Activated T-cell treated with anti-CD3 and anti-CD28 coated beads, Interleukin-2, amount 50 U/mL, for 72 hours (primary cell): ENCODE results near the gene CFAP251. TPM values are rescaled to one million over a fixed set of nuclear protein-coding genes. Genes with fewer than 3 reads are reported as not detected.

Experiments
- ATAC-seq, 2 donors: fragments of 150-1000 bp; cut with Tn5 transposase; replicated peaks in 1 of 2; 2 replicates each; pipeline ENCODE4 v1.10.0; 2021; ENCODE audit warnings: moderate library complexity in 2 of 2, mild to moderate bottlenecking in 1 of 2
- DNase-seq, 2 donors: peaks; one replicate each; pipeline ENCODE4 v3.0.0; 2021 to 2022; ENCODE audit warnings: mixed read lengths in 1 of 2
- H3K27ac Mint-ChIP-seq: one replicate; pipeline ENCODE4 v1.8.0; 2022; ENCODE audit warnings: mild to moderate bottlenecking, moderate library complexity, mixed read lengths
- H3K27me3 Mint-ChIP-seq: one replicate; pipeline ENCODE4 v1.8.0; 2022; ENCODE audit warnings: low read depth, mixed read lengths
- H3K36me3 Mint-ChIP-seq, 2 donors: one replicate each; pipeline ENCODE4 v1.8.0; 2022; ENCODE audit warnings: mixed read lengths in 2 of 2, mild to moderate bottlenecking in 1 of 2; ENCODE audit not compliant: insufficient read depth in 2 of 2
- H3K4me1 Mint-ChIP-seq: one replicate; pipeline ENCODE4 v1.8.0; 2022; ENCODE audit warnings: low read depth, mixed read lengths
- H3K4me3 Mint-ChIP-seq, 2 donors: one replicate each; pipeline ENCODE4 v1.8.0; 2022; ENCODE audit warnings: mild to moderate bottlenecking in 2 of 2, mixed read lengths in 2 of 2, moderate library complexity in 2 of 2
- H3K9me3 Mint-ChIP-seq, 2 donors: one replicate each; pipeline ENCODE4 v1.8.0; 2022; ENCODE audit warnings: mixed read lengths in 2 of 2
- total RNA-seq, 2 donors: library from RNA; stranded (reverse); gene quantifications; one replicate each; pipeline ENCODE4 v1.2.3, GENCODE V29; 2022

CFAP251 gene
- total RNA-seq, 2 donors from 2014 or later = 0.70 to 1.6 TPM

DNA sequence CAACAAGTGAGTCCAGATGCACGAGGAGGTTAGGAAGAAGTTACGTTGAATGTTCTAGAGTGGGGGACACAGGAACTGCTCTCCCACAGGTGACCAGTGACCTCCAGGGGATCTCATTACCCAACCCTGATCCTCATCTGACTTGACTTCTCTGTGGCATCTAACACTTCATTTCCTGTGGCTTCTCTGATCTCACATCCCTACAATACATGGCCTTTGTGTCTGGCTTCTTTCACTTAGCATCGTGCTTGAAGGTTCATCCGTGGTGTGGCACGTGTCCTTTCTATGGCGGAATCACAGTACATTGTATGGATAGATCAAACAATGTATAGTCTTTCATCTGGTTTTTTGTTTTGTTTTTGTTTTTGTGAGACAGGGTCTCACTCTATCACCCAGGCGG, 19.3 kb downstream of the CFAP251 start:
- no peak for DNase-seq
- ATAC-seq = no peak
- H3K36me3 Mint-ChIP-seq = peaks cover 1 to 2% of the 10 kb centered on the region in 2 donors
- peaks cover 8% of the 10 kb centered on the region for H3K4me1 Mint-ChIP-seq
- H3K27ac Mint-ChIP-seq = no peak overlapping the region
- H3K4me3 Mint-ChIP-seq = no peak overlapping the region
- no peaks in the 10 kb centered on the region for H3K27me3 Mint-ChIP-seq
- peaks cover 0 to 1% of the 10 kb centered on the region in 2 donors for H3K9me3 Mint-ChIP-seq

DNA sequence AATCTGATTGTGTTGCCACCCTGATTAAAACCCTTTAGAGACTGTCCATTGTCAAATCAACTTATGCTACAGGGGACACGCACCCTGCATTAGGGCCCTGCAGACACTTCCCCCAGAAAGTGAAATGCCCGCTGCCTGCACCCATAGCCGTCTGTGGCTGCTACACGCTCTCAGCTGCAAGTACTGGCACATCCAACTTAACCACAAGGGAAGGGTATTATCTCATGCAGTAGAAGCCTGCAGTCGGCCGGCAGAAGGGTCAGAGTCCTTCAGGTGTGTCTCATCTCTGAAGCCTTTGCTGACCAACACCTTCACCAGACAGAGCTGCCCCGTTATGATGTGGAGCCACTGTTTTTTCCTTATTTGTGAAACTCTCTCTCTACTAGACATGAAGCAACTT, 20.8 kb downstream of the CFAP251 start:
- peaks cover 0 to 1% of the 10 kb centered on the region in 2 donors for H3K9me3 Mint-ChIP-seq
- peaks cover 8% of the 10 kb centered on the region for H3K4me1 Mint-ChIP-seq
- ATAC-seq (no peak), DNase-seq (no peak)
- H3K4me3 Mint-ChIP-seq = no peak overlapping the region
- H3K27me3 Mint-ChIP-seq = no peaks in the 10 kb centered on the region
- H3K27ac Mint-ChIP-seq = no peak overlapping the region
- H3K36me3 Mint-ChIP-seq = peaks cover 1 to 2% of the 10 kb centered on the region in 2 donors

DNA sequence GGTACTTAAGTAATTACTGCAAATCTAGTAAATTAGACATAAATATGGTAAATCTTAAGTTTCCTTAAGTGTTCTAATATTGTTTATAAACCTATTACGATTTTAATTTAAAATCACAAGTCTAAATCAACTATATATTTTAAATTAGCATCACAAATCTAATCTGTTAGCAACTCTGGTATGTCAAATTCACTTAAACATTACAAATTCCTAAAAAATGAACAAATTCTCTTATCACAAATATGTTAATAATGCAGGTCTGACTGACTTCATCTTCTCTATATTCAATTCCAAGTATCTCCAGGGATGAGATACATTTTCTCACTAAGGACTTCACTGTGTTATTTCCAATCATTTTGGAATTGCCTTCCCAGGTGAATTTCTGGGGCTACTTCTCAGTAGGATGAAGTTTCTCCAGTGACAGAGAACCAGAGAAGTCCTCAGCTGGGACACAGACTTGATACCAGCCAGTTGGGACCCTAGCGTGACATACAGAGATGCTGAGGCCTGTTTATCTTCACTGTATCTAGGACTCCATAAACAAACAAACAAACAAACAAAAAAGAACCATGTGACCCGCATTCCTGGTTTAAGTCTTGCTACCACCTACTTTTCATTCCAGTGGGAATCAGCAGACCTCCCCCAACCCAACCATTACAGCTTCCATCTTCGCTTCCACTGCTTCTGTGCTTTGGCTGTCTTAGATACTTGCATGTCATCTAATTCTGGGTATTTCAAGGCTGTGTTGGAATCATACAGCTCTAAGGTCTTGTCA, 21.8 kb downstream of the CFAP251 start:
- H3K4me1 Mint-ChIP-seq = peaks cover 8% of the 10 kb centered on the region

DNA sequence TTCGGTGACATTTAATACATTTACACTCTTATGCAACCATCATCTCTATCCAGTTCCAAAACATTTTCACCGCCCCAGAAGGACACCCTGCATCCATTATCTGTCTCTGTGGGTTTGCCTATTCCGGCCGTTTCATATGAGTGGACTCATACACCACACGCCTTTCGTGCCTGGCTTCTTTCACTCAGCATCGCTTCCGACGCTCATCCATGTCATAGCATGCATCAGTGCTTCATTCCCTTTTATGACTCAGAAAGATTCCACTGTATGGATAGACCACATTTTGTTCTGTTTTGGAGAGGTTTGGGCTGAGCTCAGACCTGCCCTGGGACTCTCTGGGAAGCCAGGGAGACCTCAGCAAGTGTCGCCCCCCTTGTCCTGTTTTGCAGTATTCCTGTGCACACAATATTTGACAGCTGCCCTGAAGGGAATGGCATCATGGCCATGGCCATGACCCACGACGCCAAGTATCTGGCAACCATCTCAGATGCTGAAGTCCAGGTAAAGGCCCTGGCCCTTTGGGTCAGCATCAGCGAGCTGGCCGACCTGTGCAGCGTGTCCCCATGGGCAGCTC, 23.8 kb downstream of the CFAP251 start:
- no peaks in the 10 kb centered on the region for H3K27me3 Mint-ChIP-seq
- DNase-seq (no peak), ATAC-seq (no peak)
- H3K9me3 Mint-ChIP-seq = peaks cover 0 to 1% of the 10 kb centered on the region in 2 donors
- H3K27ac Mint-ChIP-seq = no peak overlapping the region
- H3K4me1 Mint-ChIP-seq = peaks cover 8% of the 10 kb centered on the region
- peaks cover 1 to 2% of the 10 kb centered on the region in 2 donors for H3K36me3 Mint-ChIP-seq
- no peak overlapping the region for H3K4me3 Mint-ChIP-seq

More for the DNA sequence above, 21.8 kb downstream of the CFAP251 start:
- Mint-ChIP-seq H3K4me3 (no peak overlapping the region), H3K27ac (no peak overlapping the region), H3K36me3 (peaks cover 1 to 2% of the 10 kb centered on the region in 2 donors), H3K27me3 (no peaks in the 10 kb centered on the region), H3K9me3 (peaks cover 0 to 1% of the 10 kb centered on the region in 2 donors)
- ATAC-seq (no peak), DNase-seq (no peak)

DNA sequence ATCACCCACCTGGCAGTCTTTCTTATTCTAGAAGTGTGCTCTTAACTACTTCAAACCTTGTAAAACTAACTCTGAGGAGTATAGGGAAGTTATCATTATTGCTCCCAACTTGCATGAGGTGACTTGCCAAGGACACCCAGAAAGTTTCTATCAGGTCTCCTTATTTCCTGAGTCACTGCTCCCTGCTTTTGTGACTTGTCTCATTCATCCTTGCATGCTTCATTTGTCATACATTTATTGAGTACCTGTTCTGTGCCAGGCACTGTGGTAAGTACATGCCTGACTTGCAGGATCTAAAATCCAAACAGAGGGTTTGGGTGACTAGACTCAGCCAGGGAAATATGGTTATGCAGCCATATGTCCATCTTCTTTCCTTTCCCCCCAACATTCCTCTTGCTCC, 25.5 kb downstream of the CFAP251 start:
- H3K36me3 Mint-ChIP-seq = peaks cover 0 to under 1% of the 10 kb centered on the region in 2 donors
- no peak overlapping the region for H3K27ac Mint-ChIP-seq
- no peaks in the 10 kb centered on the region for H3K9me3 Mint-ChIP-seq
- H3K27me3 Mint-ChIP-seq = no peaks in the 10 kb centered on the region
- H3K4me1 Mint-ChIP-seq = no peaks in the 10 kb centered on the region
- ATAC-seq (no peak), DNase-seq (no peak)
- no peak overlapping the region for H3K4me3 Mint-ChIP-seq

DNA sequence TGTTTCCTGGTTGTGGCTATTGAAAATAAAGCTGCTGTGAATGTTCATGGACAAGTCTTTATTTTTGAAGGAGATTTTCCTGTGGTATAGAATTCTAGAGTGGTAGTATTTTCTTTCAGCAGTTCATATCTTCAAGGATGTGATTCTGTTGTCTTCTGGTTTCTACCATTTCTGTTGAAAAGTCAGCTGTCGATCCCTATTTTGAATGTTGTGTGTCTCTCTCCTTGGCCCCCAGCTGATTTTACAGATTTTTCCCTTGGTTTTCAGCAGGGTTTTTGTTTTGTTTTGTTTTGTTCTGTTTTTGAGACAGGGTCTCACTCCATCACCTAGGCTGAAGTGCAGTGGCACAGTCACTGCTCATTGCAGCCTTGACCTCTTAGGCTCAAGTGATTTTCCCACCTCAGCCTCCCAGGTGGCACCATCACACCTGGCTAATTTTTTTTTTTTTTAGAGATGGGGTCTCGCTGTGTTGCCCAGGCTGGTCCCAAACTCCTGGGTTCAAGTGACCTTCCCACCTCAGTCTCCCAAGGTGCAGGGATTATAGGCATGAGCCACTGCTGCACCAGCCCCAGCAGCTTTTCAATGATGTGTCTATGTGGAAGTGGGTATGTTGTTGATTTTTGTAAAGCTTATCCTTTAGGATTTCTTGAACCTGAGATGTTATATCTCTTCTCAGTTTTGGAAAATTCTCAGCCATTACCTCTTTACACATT, 28.1 kb downstream of the CFAP251 start:
- H3K9me3 Mint-ChIP-seq = no peaks in the 10 kb centered on the region
- DNase-seq (no peak), ATAC-seq (no peak)
- no peaks in the 10 kb centered on the region for H3K27me3 Mint-ChIP-seq
- no peak overlapping the region for H3K4me3 Mint-ChIP-seq
- no peak overlapping the region for H3K27ac Mint-ChIP-seq
- no peaks in the 10 kb centered on the region for H3K4me1 Mint-ChIP-seq
- H3K36me3 Mint-ChIP-seq = no peaks in the 10 kb centered on the region

DNA sequence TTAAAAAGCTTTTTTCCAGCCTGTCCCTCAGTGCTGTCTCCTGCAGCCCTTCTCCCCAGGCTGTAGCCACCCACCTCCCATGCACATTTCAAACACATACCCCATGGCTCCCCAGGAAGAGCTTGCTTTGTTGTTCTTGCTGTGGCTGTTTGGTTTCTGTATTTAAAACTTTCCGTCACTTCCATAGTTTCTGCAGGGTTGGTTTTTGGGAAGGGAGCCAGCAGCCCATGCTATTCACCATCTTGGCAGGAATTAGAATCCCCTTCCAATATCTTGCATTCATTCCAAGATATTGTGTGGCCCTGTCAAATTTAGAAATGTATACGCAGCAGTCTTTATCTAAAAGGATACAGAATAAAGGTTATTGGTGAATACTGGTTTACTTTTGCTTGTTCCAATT, 29.6 kb downstream of the CFAP251 start:
- H3K4me3 Mint-ChIP-seq = no peak overlapping the region
- no peaks in the 10 kb centered on the region for H3K27me3 Mint-ChIP-seq
- H3K4me1 Mint-ChIP-seq = no peaks in the 10 kb centered on the region
- H3K27ac Mint-ChIP-seq = no peak overlapping the region
- DNase-seq (no peak), ATAC-seq (no peak)
- H3K36me3 Mint-ChIP-seq = no peaks in the 10 kb centered on the region
- H3K9me3 Mint-ChIP-seq = no peaks in the 10 kb centered on the region

DNA sequence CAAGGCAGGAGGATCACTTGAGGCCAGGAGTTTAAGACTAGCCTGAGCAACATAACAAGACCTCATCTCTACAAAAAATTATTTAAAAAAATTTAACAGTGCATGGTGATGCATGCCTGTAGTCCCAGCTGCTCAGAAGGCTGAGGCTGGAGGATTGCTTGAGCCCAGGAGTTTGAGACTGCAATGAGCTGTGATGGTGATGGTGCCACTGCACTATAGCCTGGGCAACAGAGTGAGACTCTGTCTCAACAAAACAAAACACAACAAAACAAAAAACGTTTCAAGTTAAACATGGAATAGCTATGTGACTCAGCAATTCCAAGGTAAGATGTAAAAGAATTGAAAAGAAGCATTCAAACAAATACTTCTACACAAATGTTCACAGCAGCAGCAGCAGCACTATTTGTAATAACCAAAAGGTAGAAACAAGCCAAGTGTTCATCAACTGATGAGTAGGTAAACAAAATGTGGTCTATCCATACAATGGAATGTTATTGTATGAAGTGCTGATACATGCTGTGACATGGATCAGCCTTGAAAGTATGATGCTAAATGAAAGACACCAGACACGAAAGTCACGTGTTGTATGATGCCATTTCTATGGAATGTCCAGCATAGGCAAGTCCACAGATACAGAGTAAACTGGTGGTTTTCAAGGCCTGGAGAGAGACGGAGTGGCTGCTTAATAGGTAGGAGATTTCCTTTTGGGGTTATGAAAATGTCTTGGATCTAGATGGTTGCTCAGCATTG, 31.4 kb downstream of the CFAP251 start:
- ATAC-seq (no peak), DNase-seq (no peak)
- Mint-ChIP-seq H3K4me3 (no peak overlapping the region), H3K4me1 (no peaks in the 10 kb centered on the region), H3K36me3 (no peaks in the 10 kb centered on the region), H3K27ac (no peak overlapping the region), H3K9me3 (no peaks in the 10 kb centered on the region), H3K27me3 (no peaks in the 10 kb centered on the region)

DNA sequence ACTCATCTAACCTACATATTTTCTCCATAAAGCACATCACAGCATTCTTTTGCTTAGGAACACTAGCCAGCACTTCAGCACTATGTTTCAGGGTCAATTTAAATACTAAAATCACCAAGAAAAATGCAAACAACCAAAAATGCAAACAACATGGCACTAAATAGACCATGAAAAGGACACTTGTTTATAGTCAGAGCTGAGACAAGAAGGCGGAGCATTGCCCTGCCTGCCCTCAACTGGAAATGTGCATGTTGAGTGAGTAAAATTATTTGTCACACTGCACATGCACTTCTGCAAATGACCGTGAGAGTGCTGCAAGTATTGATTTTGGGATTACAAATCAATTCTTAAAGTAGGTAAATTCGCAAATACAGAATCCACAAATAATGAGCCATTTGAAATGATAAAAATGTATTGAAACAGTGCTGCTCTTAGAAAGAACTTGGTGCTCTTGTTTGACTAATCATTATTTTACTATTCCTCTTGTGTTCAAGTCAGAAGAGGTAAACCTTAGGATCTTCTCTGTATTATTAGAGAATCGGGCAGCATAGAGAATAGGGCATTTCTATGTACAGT, 34.8 kb downstream of the CFAP251 start:
- ATAC-seq (no peak), DNase-seq (no peak)
- Mint-ChIP-seq H3K27ac (no peak overlapping the region), H3K4me1 (no peaks in the 10 kb centered on the region), H3K27me3 (no peaks in the 10 kb centered on the region), H3K4me3 (no peak overlapping the region), H3K36me3 (no peaks in the 10 kb centered on the region), H3K9me3 (no peaks in the 10 kb centered on the region)

DNA sequence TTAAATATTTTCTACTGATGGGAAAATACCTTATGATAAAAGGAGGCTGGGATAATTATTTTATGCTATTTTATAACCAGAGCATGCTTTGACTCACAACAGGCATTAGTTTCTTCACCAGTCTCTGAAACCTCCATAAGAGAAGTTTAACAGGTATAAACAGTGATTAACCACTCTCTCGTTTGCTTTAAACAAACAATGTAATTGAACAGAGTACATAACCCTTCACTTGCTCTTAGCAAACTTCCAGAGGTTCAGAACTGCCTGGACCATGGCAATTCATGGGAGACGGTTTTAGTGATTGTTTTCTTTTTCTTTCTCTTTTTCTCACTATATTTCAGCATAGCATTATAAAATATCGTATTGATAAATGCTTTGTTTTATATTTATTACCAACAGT, 35.3 kb downstream of the CFAP251 start:
- no peak for ATAC-seq
- Mint-ChIP-seq H3K27me3 (no peaks in the 10 kb centered on the region), H3K36me3 (no peaks in the 10 kb centered on the region), H3K9me3 (no peaks in the 10 kb centered on the region), H3K4me3 (no peak overlapping the region), H3K4me1 (no peaks in the 10 kb centered on the region), H3K27ac (no peak overlapping the region)
- DNase-seq = no peak

DNA sequence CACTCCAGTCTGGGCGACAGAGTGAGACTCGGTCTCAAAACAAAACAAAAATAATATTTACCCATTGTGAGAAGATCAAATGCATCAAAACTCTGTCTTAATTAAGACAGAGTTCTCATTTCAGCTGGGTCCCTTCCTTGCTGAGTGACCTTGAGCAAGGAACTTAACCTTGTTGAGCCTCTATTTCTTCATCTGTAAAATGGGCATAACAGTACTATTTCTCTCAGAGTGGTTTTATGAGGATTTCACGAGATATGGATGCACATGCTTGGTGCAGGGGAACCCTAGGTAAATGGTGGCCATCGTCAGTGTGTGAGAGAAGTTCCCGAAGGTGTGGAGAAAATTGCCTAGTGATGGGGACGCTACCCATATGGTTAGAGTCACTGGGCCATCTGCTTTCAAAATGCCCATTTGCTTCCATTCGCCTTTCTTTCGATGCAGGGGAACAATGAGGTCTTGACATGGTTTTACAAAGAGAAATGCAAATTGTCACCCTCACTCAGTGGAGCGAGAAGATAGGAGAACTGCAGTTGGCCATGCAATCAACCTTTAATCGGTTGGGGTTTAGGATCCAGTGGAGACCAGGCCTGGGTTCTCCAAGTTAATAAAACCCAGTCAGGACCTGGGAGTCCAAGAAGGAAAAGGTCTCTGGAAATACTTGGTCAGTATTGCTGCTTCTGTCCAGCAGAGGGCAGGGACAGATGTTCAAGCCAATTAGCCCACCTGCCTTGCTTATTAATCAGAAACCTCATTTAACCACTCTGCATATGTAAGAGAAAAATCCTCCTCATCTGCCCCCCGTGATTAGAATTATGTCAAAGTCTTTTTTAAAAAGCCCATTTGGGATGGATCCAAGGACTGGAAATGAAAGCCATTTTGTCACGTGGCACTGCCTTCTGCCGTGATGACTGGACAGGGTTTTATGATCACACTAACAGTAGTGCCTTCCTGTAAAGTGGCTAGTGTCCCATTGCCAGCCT, 37.2 kb downstream of the CFAP251 start:
- Mint-ChIP-seq H3K27ac (no peak overlapping the region), H3K36me3 (no peaks in the 10 kb centered on the region), H3K4me1 (no peaks in the 10 kb centered on the region), H3K27me3 (no peaks in the 10 kb centered on the region), H3K9me3 (no peaks in the 10 kb centered on the region), H3K4me3 (no peak overlapping the region)
- no peak for DNase-seq
- no peak for ATAC-seq
